ENCODE results near the gene CDKN1A. TPM values are rescaled to one million over a fixed set of nuclear protein-coding genes. Genes with fewer than 3 reads are reported as not detected.
"Not testable (repeated sequence)": the region's sequence is repeated elsewhere in the genome, so short reads cannot be mapped to it uniquely, and the experiment has no call there.

The CDKN1A gene
- total RNA-seq, 1 experiment from 2014 or later, result 75.1 TPM

DNA sequence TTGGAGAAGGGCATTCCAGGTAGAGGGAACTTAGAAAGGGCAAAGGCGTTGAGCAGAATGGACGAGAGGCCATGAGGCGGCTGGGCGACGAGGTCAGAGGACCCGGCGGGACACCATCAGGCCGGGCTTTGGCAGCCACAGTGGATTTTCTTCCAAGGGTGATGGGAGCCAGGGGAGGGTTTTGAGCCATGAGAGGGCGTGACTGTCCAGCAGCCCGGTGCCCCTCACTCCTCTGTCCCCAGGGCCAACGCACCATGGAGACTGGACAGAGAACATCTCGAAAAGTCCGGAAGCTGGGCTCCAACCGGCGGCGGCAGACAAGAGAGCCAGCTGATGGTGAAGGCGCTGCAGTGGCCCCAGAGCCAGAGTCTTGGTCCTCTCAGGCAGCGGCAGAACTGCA is 25.5 kb downstream of the CDKN1A start:
- no peaks in the 10 kb centered on the region for H3K36me3 Mint-ChIP-seq
- H3K27me3 Mint-ChIP-seq (ENCODE audit: low read depth), result no peaks in the 10 kb centered on the region
- no peak overlapping the region for H3K27ac Mint-ChIP-seq
- no peaks in the 10 kb centered on the region for H3K9me3 Mint-ChIP-seq
- no peak for ATAC-seq
- no peaks in the 10 kb centered on the region for H3K4me1 Mint-ChIP-seq
- TF ChIP-seq NR1H2 (CRISPR knock-in tag; IDR thresholded peaks at IDR 0.05) (no peak), NFYB (CRISPR knock-in tag; conservative IDR thresholded peaks at IDR 0.05; ENCODE audit: low read depth) (no peak), MYBL2 (CRISPR knock-in tag; IDR thresholded peaks at IDR 0.05) (no peak), ZNF263 (CRISPR knock-in tag; IDR thresholded peaks at IDR 0.05; ENCODE audit: low read depth) (no peak), ZNF396 (CRISPR knock-in tag; IDR thresholded peaks at IDR 0.05; ENCODE audit: borderline replicate concordance) (no peak), ZNF416 (CRISPR knock-in tag; IDR thresholded peaks at IDR 0.05) (no peak), FOXK1 (CRISPR knock-in tag; IDR thresholded peaks at IDR 0.05) (no peak), ZNF232 (CRISPR knock-in tag; IDR thresholded peaks at IDR 0.05) (no peak), EMX1 (CRISPR knock-in tag; IDR thresholded peaks at IDR 0.05) (no peak), CREM (CRISPR knock-in tag; IDR thresholded peaks at IDR 0.05) (no peak), GRHL2 (CRISPR knock-in tag; IDR thresholded peaks at IDR 0.05; ENCODE audit: insufficient replicate concordance, severe bottlenecking) (no peak), HMGA2 (CRISPR knock-in tag; IDR thresholded peaks at IDR 0.05) (no peak), RORB (CRISPR knock-in tag; IDR thresholded peaks at IDR 0.05) (no peak), SMAD4 (CRISPR knock-in tag; IDR thresholded peaks at IDR 0.05) (no peak), MXD4 (CRISPR knock-in tag; IDR thresholded peaks at IDR 0.05; ENCODE audit: borderline replicate concordance) (no peak)
- TF ChIP-seq, protein P1, sequence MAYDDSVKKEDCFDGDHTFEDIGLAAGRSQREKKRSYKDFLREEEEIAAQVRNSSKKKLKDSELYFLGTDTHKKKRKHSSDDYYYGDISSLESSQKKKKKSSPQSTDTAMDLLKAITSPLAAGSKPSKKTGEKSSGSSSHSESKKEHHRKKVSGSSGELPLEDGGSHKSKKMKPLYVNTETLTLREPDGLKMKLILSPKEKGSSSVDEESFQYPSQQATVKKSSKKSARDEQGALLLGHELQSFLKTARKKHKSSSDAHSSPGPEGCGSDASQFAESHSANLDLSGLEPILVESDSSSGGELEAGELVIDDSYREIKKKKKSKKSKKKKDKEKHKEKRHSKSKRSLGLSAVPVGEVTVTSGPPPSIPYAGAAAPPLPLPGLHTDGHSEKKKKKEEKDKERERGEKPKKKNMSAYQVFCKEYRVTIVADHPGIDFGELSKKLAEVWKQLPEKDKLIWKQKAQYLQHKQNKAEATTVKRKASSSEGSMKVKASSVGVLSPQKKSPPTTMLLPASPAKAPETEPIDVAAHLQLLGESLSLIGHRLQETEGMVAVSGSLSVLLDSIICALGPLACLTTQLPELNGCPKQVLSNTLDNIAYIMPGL (CRISPR knock-in tag; IDR thresholded peaks at IDR 0.05), result no peak
- TF ChIP-seq, protein P2, sequence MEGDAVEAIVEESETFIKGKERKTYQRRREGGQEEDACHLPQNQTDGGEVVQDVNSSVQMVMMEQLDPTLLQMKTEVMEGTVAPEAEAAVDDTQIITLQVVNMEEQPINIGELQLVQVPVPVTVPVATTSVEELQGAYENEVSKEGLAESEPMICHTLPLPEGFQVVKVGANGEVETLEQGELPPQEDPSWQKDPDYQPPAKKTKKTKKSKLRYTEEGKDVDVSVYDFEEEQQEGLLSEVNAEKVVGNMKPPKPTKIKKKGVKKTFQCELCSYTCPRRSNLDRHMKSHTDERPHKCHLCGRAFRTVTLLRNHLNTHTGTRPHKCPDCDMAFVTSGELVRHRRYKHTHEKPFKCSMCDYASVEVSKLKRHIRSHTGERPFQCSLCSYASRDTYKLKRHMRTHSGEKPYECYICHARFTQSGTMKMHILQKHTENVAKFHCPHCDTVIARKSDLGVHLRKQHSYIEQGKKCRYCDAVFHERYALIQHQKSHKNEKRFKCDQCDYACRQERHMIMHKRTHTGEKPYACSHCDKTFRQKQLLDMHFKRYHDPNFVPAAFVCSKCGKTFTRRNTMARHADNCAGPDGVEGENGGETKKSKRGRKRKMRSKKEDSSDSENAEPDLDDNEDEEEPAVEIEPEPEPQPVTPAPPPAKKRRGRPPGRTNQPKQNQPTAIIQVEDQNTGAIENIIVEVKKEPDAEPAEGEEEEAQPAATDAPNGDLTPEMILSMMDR (IDR thresholded peaks at IDR 0.05), result no peak
- TF ChIP-seq, protein P3, sequence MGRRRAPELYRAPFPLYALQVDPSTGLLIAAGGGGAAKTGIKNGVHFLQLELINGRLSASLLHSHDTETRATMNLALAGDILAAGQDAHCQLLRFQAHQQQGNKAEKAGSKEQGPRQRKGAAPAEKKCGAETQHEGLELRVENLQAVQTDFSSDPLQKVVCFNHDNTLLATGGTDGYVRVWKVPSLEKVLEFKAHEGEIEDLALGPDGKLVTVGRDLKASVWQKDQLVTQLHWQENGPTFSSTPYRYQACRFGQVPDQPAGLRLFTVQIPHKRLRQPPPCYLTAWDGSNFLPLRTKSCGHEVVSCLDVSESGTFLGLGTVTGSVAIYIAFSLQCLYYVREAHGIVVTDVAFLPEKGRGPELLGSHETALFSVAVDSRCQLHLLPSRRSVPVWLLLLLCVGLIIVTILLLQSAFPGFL (CRISPR knock-in tag; IDR thresholded peaks at IDR 0.05; ENCODE audit: borderline replicate concordance), result no peak
- ChIA-PET CTCF (interaction anchor here (1.1 kb wide), 1 partner anchor 89 kb away, joined by 6 read pairs; no protein-coding TSS in a partner anchor), POLR2A (no interaction called here)
- H3K4me3 Mint-ChIP-seq, result no peak overlapping the region
- DNase-seq (ENCODE audit: low spot score), result no peak

DNA sequence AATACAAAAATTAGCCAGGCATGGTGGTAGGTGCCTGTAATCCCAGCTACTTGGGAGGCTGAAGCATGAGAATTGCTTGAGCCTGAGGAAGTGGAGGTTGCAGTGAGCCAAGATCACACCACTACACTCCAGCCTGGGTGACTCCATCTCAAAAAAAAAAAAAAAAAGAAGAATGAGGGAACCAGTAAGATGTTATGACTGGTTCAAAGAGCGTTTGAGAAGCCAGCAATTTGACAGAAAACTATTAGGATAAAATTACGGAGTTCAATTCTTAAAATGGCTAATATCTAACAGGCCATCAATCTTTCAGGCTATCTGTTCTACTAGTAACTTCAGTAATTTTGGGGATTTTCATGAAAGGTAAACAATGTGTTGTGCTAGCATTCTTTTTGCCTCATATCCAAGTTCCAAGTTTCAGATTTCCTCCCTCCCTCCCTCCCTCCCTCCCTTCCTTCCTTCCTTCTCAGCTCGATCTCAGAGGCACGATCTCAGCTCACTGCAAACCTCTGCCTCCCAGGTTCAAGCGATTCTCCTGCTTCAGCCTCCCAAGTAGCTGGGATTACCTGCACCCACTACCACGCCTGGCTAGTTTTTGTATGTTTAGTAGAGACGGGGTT is 26.6 kb downstream of the CDKN1A start:
- H3K4me3 Mint-ChIP-seq; H3K36me3 Mint-ChIP-seq; H3K27ac Mint-ChIP-seq; H3K4me1 Mint-ChIP-seq; H3K27me3 Mint-ChIP-seq (ENCODE audit: low read depth); ATAC-seq; DNase-seq (ENCODE audit: low spot score); H3K9me3 Mint-ChIP-seq: not testable (repeated sequence)
- ChIA-PET CTCF (interaction anchor here (0.6 to 1.0 kb wide), 5 partner anchors 15 to 1115 kb away, joined by 3 to 5 read pairs (median 3); partner anchors contain the start of gene ZFAND3), POLR2A (interaction anchor here (0.5 to 0.6 kb wide), 2 partner anchors 15 to 97 kb away, joined by 3 to 4 read pairs; no protein-coding TSS in a partner anchor)

DNA sequence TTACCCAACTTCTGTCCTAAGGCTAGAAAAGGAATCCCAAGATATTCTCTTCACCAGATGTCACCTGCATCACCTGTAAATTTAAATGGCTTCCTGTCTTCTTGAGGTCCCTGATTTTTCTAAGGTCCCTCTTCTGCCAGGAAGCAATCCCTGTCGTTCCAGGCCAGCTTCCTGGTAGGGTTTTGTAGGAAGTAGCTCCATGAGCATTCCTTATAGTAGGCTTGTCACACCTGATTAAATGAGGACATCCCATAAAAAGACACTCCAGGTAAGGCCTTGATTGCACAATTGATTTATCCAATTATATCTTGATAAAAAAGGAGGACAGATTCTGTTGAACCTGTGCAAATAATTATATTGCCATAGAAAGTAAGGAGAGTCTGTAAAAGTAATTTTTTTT is 27.8 kb downstream of the CDKN1A start:
- ChIA-PET POLR2A (no interaction called here), CTCF (interaction anchor here (0.7 to 1.2 kb wide), 2 partner anchors 18 to 91 kb away, joined by 3 to 4 read pairs; no protein-coding TSS in a partner anchor)
- Mint-ChIP-seq H3K27ac (no peak overlapping the region), H3K4me3 (no peak overlapping the region), H3K27me3 (ENCODE audit: low read depth) (no peaks in the 10 kb centered on the region), H3K9me3 (no peaks in the 10 kb centered on the region), H3K4me1 (no peaks in the 10 kb centered on the region), H3K36me3 (no peaks in the 10 kb centered on the region)
- ATAC-seq, result no peak
- DNase-seq (ENCODE audit: low spot score), result no peak
- TF ChIP-seq, protein P4, sequence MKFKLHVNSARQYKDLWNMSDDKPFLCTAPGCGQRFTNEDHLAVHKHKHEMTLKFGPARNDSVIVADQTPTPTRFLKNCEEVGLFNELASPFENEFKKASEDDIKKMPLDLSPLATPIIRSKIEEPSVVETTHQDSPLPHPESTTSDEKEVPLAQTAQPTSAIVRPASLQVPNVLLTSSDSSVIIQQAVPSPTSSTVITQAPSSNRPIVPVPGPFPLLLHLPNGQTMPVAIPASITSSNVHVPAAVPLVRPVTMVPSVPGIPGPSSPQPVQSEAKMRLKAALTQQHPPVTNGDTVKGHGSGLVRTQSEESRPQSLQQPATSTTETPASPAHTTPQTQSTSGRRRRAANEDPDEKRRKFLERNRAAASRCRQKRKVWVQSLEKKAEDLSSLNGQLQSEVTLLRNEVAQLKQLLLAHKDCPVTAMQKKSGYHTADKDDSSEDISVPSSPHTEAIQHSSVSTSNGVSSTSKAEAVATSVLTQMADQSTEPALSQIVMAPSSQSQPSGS (CRISPR knock-in tag; IDR thresholded peaks at IDR 0.05; ENCODE audit: borderline replicate concordance, low read depth), result no peak
- TF ChIP-seq GTF2I (CRISPR knock-in tag; conservative IDR thresholded peaks at IDR 0.05), result no peak
- TF ChIP-seq, protein P5, sequence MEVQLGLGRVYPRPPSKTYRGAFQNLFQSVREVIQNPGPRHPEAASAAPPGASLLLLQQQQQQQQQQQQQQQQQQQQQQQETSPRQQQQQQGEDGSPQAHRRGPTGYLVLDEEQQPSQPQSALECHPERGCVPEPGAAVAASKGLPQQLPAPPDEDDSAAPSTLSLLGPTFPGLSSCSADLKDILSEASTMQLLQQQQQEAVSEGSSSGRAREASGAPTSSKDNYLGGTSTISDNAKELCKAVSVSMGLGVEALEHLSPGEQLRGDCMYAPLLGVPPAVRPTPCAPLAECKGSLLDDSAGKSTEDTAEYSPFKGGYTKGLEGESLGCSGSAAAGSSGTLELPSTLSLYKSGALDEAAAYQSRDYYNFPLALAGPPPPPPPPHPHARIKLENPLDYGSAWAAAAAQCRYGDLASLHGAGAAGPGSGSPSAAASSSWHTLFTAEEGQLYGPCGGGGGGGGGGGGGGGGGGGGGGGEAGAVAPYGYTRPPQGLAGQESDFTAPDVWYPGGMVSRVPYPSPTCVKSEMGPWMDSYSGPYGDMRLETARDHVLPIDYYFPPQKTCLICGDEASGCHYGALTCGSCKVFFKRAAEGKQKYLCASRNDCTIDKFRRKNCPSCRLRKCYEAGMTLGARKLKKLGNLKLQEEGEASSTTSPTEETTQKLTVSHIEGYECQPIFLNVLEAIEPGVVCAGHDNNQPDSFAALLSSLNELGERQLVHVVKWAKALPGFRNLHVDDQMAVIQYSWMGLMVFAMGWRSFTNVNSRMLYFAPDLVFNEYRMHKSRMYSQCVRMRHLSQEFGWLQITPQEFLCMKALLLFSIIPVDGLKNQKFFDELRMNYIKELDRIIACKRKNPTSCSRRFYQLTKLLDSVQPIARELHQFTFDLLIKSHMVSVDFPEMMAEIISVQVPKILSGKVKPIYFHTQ (CRISPR knock-in tag; IDR thresholded peaks at IDR 0.05), result no peak
- TF ChIP-seq NFYB (CRISPR knock-in tag; conservative IDR thresholded peaks at IDR 0.05; ENCODE audit: low read depth), result no peak
- TF ChIP-seq, protein P3 (CRISPR knock-in tag; IDR thresholded peaks at IDR 0.05; ENCODE audit: borderline replicate concordance), result no peak
- TF ChIP-seq TEAD4 (CRISPR knock-in tag; IDR thresholded peaks at IDR 0.05), result no peak
- TF ChIP-seq SMAD3 (CRISPR knock-in tag; IDR thresholded peaks at IDR 0.05; ENCODE audit: borderline replicate concordance), result no peak

Data from WTC11 (cell line).